Type B pancreatic cell (in vitro differentiated cells): ENCODE results near the gene USP48. TPM values are rescaled to one million over a fixed set of nuclear protein-coding genes. Genes with fewer than 3 reads are reported as not detected.

Source experiments
- DNase-seq: peaks from one replicate; pipeline ENCODE4 v3.0.0; 2021; ENCODE audit warnings: mixed read lengths; ENCODE audit not compliant: unreplicated experiment; ENCODE audit errors: extremely low spot score
- H3K27ac Mint-ChIP-seq: 2 replicates; pipeline ENCODE4 v1.8.0; 2021; ENCODE audit warnings: mild to moderate bottlenecking, mixed read lengths
- H3K27me3 Mint-ChIP-seq: 2 replicates; pipeline ENCODE4 v1.8.0; 2021; ENCODE audit warnings: mixed read lengths
- H3K36me3 Mint-ChIP-seq: 2 replicates; pipeline ENCODE4 v1.8.0; 2021; ENCODE audit warnings: mixed read lengths
- H3K4me1 Mint-ChIP-seq: one replicate; pipeline ENCODE4 v1.8.0; 2021; ENCODE audit warnings: mixed read lengths; ENCODE audit not compliant: unreplicated experiment
- H3K4me3 Mint-ChIP-seq: 2 replicates; pipeline ENCODE4 v1.8.0; 2021; ENCODE audit warnings: mild to moderate bottlenecking, mixed read lengths
- H3K9me3 Mint-ChIP-seq: 2 replicates; pipeline ENCODE4 v1.8.0; 2021; ENCODE audit warnings: mixed read lengths
- CTCF ChIP-seq: fragments of 200-600 bp; sonication (generic); conservative IDR thresholded peaks from 2 replicates; pipeline ENCODE4 v1.5.0; 2021; ENCODE audit warnings: antibody characterized with exemption, mild to moderate bottlenecking
- total RNA-seq: library from RNA; stranded (reverse); gene quantifications from 2 replicates; pipeline ENCODE4 v1.2.1, GENCODE V29; 2021; ENCODE audit warnings: low replicate concordance

Gene USP48
- total RNA-seq, 1 donor from 2014 or later: 66.7 TPM

- TF ChIP-seq CTCF: no peak
- no peaks in the 10 kb centered on the region for H3K9me3 Mint-ChIP-seq
- no peak for DNase-seq
- peaks cover 20% of the 10 kb centered on the region for H3K36me3 Mint-ChIP-seq
- H3K27ac Mint-ChIP-seq: no peak overlapping the region
- H3K4me3 Mint-ChIP-seq: no peak overlapping the region
- H3K27me3 Mint-ChIP-seq: no peaks in the 10 kb centered on the region
- no peaks in the 10 kb centered on the region for H3K4me1 Mint-ChIP-seq
These were observed 39.5 kb downstream of the USP48 start for GRCh38 chr1:21743476-21743875.

GRCh38 chr1:21742578-21742977 is 40.4 kb downstream of the USP48 start:
- no peak for DNase-seq
- H3K27me3 Mint-ChIP-seq: no peaks in the 10 kb centered on the region
- TF ChIP-seq CTCF: no peak
- no peak overlapping the region for H3K27ac Mint-ChIP-seq
- no peaks in the 10 kb centered on the region for H3K9me3 Mint-ChIP-seq
- no peak overlapping the region for H3K4me3 Mint-ChIP-seq
- H3K36me3 Mint-ChIP-seq: peaks cover 20% of the 10 kb centered on the region
- H3K4me1 Mint-ChIP-seq: no peaks in the 10 kb centered on the region

- Mint-ChIP-seq H3K27me3 (no peaks in the 10 kb centered on the region), H3K36me3 (peaks cover 20% of the 10 kb centered on the region), H3K4me1 (no peaks in the 10 kb centered on the region), H3K9me3 (no peaks in the 10 kb centered on the region), H3K4me3 (no peak overlapping the region), H3K27ac (no peak overlapping the region)
- no peak for TF ChIP-seq CTCF
- no peak for DNase-seq
These were observed 41.7 kb downstream of the USP48 start for GRCh38 chr1:21741206-21741605.

GRCh38 chr1:21736876-21737275 is 46.1 kb downstream of the USP48 start:
- peaks cover 13% of the 10 kb centered on the region for H3K36me3 Mint-ChIP-seq
- no peak for DNase-seq
- no peaks in the 10 kb centered on the region for H3K4me1 Mint-ChIP-seq
- TF ChIP-seq CTCF: no peak
- H3K27me3 Mint-ChIP-seq: no peaks in the 10 kb centered on the region
- no peak overlapping the region for H3K27ac Mint-ChIP-seq
- no peaks in the 10 kb centered on the region for H3K9me3 Mint-ChIP-seq
- no peak overlapping the region for H3K4me3 Mint-ChIP-seq

- peaks cover 13% of the 10 kb centered on the region for H3K36me3 Mint-ChIP-seq
- no peak for TF ChIP-seq CTCF
- no peak for DNase-seq
- no peak overlapping the region for H3K4me3 Mint-ChIP-seq
- no peak overlapping the region for H3K27ac Mint-ChIP-seq
- H3K27me3 Mint-ChIP-seq: no peaks in the 10 kb centered on the region
- H3K4me1 Mint-ChIP-seq: no peaks in the 10 kb centered on the region
- H3K9me3 Mint-ChIP-seq: no peaks in the 10 kb centered on the region
These were observed 46.9 kb downstream of the USP48 start for GRCh38 chr1:21736011-21736410.

GRCh38 chr1:21734526-21734925 is 48.4 kb downstream of the USP48 start:
- no peaks in the 10 kb centered on the region for H3K4me1 Mint-ChIP-seq
- DNase-seq: no peak
- no peak for TF ChIP-seq CTCF
- H3K9me3 Mint-ChIP-seq: no peaks in the 10 kb centered on the region
- no peak overlapping the region for H3K27ac Mint-ChIP-seq
- no peak overlapping the region for H3K4me3 Mint-ChIP-seq
- H3K27me3 Mint-ChIP-seq: no peaks in the 10 kb centered on the region
- peaks cover 9% of the 10 kb centered on the region for H3K36me3 Mint-ChIP-seq
